ENCODE data around the gene TMED8. TPM values are rescaled to one million over a fixed set of nuclear protein-coding genes. Genes with fewer than 3 reads are reported as not detected.

Gene TMED8
- total RNA-seq, 1 experiment from 2014 or later, result 10.4 TPM

DNA sequence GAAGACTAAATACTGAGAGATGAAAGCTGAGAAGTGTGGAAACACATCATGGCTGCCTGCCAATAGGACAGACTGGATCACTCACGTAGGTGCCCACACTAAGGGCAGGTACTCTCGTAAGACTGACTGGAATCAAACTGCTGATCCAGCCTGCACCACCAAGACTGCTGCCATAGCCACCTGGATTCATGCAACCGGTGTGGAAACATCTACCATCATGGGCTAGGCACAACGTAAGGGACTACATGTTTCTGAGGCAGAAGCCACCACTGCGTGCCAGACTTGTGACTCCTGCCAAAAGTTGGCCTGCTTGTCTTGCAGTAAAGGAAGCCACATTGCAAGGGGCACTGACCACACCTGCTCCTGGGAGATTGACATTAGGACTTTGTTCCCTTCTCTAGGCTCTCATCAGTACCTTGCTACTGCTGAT is 60.0 kb downstream of the TMED8 start:
- TF ChIP-seq, protein P1, sequence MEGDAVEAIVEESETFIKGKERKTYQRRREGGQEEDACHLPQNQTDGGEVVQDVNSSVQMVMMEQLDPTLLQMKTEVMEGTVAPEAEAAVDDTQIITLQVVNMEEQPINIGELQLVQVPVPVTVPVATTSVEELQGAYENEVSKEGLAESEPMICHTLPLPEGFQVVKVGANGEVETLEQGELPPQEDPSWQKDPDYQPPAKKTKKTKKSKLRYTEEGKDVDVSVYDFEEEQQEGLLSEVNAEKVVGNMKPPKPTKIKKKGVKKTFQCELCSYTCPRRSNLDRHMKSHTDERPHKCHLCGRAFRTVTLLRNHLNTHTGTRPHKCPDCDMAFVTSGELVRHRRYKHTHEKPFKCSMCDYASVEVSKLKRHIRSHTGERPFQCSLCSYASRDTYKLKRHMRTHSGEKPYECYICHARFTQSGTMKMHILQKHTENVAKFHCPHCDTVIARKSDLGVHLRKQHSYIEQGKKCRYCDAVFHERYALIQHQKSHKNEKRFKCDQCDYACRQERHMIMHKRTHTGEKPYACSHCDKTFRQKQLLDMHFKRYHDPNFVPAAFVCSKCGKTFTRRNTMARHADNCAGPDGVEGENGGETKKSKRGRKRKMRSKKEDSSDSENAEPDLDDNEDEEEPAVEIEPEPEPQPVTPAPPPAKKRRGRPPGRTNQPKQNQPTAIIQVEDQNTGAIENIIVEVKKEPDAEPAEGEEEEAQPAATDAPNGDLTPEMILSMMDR (IDR thresholded peaks at IDR 0.05; ENCODE audit: unreplicated experiment), result no peak
- Mint-ChIP-seq H3K9me3 (ENCODE audit: low read depth, unreplicated experiment) (no peaks in the 10 kb centered on the region), H3K36me3 (ENCODE audit: insufficient read depth, unreplicated experiment) (peaks cover 21% of the 10 kb centered on the region), H3K4me3 (ENCODE audit: low read depth, unreplicated experiment) (no peak overlapping the region), H3K27me3 (ENCODE audit: unreplicated experiment) (no peaks in the 10 kb centered on the region), H3K4me1 (ENCODE audit: low read depth, unreplicated experiment) (peaks cover 25% of the 10 kb centered on the region), H3K27ac (ENCODE audit: unreplicated experiment) (no peak overlapping the region)
- no TSS peak for BruUV-seq (replicated peaks)
- CTCF ChIA-PET, result interaction anchor here (0.6 to 3.6 kb wide), 10 partner anchors 10 to 193 kb away, joined by 3 to 94 read pairs (median 4); partner anchors contain the start of genes SAMD15 and TMED8
- intact Hi-C loops (cut with micrococcal nuclease; ENCODE audit: unreplicated experiment), result loop anchor here (1.0 to 5.0 kb wide), 3 partner anchors 14 to 445 kb away; no protein-coding TSS in a partner anchor
- no peak for DNase-seq

DNA sequence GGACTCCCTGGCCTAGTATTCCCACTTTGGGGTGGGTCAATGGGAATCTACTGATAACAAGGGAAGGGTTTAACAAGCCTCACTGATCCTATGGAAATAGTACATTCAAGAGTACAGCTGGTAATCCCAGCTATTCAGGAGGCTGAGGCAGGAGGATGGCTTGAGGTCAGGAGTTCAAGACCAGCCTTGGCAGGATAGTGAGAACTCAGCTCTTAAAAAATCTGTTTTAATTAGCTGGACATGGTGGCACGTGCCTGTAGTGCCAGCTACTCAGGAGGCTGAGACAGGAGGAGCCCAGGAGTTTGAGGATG is 60.7 kb downstream of the TMED8 start:
- CTCF ChIA-PET, result interaction anchor here (0.6 to 3.6 kb wide), 14 partner anchors 9 to 440 kb away, joined by 3 to 94 read pairs (median 4); partner anchors contain the start of genes SAMD15, TMED8 and TMEM63C
- H3K27me3 Mint-ChIP-seq (ENCODE audit: unreplicated experiment), result no peaks in the 10 kb centered on the region
- DNase-seq, result no peak
- intact Hi-C loops (cut with micrococcal nuclease; ENCODE audit: unreplicated experiment), result loop anchor here (1.0 to 5.0 kb wide), 3 partner anchors 13 to 444 kb away; no protein-coding TSS in a partner anchor
- no peaks in the 10 kb centered on the region for H3K9me3 Mint-ChIP-seq (ENCODE audit: low read depth, unreplicated experiment)
- no peak overlapping the region for H3K27ac Mint-ChIP-seq (ENCODE audit: unreplicated experiment)
- no peak overlapping the region for H3K4me3 Mint-ChIP-seq (ENCODE audit: low read depth, unreplicated experiment)
- peaks cover 14% of the 10 kb centered on the region for H3K36me3 Mint-ChIP-seq (ENCODE audit: insufficient read depth, unreplicated experiment)
- no TSS peak for BruUV-seq (replicated peaks)
- peaks cover 23% of the 10 kb centered on the region for H3K4me1 Mint-ChIP-seq (ENCODE audit: low read depth, unreplicated experiment)
- TF ChIP-seq, protein P1 (IDR thresholded peaks at IDR 0.05; ENCODE audit: unreplicated experiment), result no peak

DNA sequence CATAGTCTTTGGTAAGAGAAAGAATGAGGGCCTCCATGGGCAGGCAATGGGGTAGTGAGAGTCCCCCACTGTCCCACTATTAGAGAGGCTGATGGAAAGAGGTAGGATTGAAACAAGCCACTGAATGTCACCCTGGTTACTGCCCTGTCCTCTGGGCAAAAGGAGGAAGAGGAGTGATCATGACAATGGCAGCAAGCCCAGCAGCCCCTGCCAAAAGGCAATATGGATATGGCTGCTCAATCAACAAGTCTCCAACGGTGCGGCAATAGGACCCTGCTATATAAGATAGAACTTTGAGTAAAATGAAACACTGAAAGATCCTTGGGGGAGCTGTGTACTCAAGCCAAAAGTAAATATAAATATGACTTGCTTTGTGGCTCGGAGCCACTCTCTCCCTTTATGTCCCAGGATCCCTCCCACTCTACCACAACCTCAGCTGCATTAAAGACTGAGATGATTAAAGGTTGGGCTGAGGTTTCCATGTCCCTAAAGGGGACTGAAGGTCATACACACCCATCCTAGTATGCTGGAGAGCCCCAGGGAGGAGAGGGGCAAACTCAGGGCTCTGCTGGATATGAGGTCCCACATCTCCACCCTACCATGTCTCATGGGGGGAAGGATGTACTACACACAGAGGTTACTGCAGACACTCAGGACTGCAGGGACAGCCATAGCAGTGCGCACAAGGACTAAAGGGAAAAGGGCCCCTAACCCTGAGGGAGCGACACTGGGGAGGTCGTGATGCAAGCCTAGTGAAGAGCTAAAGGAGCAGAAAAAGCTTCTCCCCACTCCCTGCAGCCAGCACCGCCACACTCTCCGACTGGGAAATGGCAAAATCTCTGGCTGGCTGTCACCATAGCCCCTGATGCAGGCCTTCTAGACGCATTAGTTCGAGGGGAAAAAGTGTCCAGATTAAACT is 62.1 kb downstream of the TMED8 start:
- Mint-ChIP-seq H3K27me3 (ENCODE audit: unreplicated experiment) (no peaks in the 10 kb centered on the region), H3K4me3 (ENCODE audit: low read depth, unreplicated experiment) (no peak overlapping the region), H3K27ac (ENCODE audit: unreplicated experiment) (no peak overlapping the region), H3K9me3 (ENCODE audit: low read depth, unreplicated experiment) (no peaks in the 10 kb centered on the region), H3K4me1 (ENCODE audit: low read depth, unreplicated experiment) (peaks cover 19% of the 10 kb centered on the region), H3K36me3 (ENCODE audit: insufficient read depth, unreplicated experiment) (peaks cover under 1% of the 10 kb centered on the region)
- TF ChIP-seq, protein P1 (IDR thresholded peaks at IDR 0.05; ENCODE audit: unreplicated experiment), result no peak
- no peak for DNase-seq
- CTCF ChIA-PET, result interaction anchor here (0.5 to 3.6 kb wide), 6 partner anchors 8 to 175 kb away, joined by 3 to 94 read pairs (median 9); no protein-coding TSS in a partner anchor
- no TSS peak for BruUV-seq (replicated peaks)
- intact Hi-C loops (cut with micrococcal nuclease; ENCODE audit: unreplicated experiment), result loop anchor here (5.0 kb wide), 1 partner anchor 442 kb away; no protein-coding TSS in a partner anchor

DNA sequence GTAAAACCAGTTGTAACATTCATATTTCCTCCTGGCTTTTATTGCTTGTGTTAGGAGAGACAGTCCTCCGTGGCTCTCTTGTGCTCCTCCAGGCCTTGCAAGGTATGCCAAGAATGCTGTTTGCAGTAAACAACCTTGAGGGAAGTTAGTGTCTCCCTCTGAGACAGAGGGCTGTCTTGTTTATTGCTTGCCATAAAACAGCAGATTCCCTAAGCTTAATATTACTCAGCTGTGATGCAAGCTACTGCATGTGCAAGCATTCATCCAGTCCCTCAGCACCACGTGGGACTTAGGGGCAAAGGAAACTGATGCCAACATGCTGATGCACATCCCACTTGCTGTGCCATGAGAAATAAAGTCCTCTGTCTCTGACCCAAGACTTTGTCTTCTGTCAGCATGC is 62.9 kb downstream of the TMED8 start:
- H3K27ac Mint-ChIP-seq (ENCODE audit: unreplicated experiment), result no peak overlapping the region
- TF ChIP-seq, protein P1 (IDR thresholded peaks at IDR 0.05; ENCODE audit: unreplicated experiment), result no peak
- DNase-seq, result no peak
- no peaks in the 10 kb centered on the region for H3K27me3 Mint-ChIP-seq (ENCODE audit: unreplicated experiment)
- H3K9me3 Mint-ChIP-seq (ENCODE audit: low read depth, unreplicated experiment), result no peaks in the 10 kb centered on the region
- H3K4me1 Mint-ChIP-seq (ENCODE audit: low read depth, unreplicated experiment), result peaks cover 15% of the 10 kb centered on the region
- intact Hi-C loops (cut with micrococcal nuclease; ENCODE audit: unreplicated experiment), result no loop called here
- no peaks in the 10 kb centered on the region for H3K36me3 Mint-ChIP-seq (ENCODE audit: insufficient read depth, unreplicated experiment)
- no peak overlapping the region for H3K4me3 Mint-ChIP-seq (ENCODE audit: low read depth, unreplicated experiment)
- no TSS peak for BruUV-seq (replicated peaks)
- CTCF ChIA-PET, result interaction anchor here (3.6 kb wide), 1 partner anchor 12 kb away, joined by 94 read pairs; no protein-coding TSS in a partner anchor
